K562 (cell line): ENCODE measurements around the gene PID1. TPM values are rescaled to one million over a fixed set of nuclear protein-coding genes. Genes with fewer than 3 reads are reported as not detected.

ENCODE experiments used
- ATAC-seq: fragments of 200-7000 bp; cut with Tn5 transposase; 3 replicates; pipeline ENCODE4 v1.9.1; 2020; ENCODE audit warnings: moderate library complexity
- BruUV-seq: library from RNA; stranded (reverse); fragments of 400-500 nt; replicated peaks from 2 replicates; lab custom pipeline; 2021; lab: Mats Ljungman, UMichigan
- CTCF ChIA-PET: fragments of 300-600 bp; formaldehyde crosslinking; extraction: SDS; loops from one replicate; lab custom pipeline; 2021; ENCODE audit warnings: low intra/inter-chr PET ratio; lab: Yijun Ruan, JAX
- POLR2A ChIA-PET: fragments of 300-600, 350-650 bp; sonication (Branson Sonifier 250); formaldehyde crosslinking; extraction: SDS; loops from one replicate; lab custom pipeline; 2021; ENCODE audit warnings: antibody characterized with exemption, inconsistent platforms; lab: Yijun Ruan, JAX
- DNase-seq, 4 experiments: peaks; one replicate each; pipeline versions ENCODE4 v3.0.0 to v3.0.0-alpha.2; 2011 to 2018; ENCODE audit warnings: low spot score in 3 of 4, mixed read lengths in 3 of 4; ENCODE audit errors: extremely low read depth in 1 of 4
- FAIRE-seq: peaks from 2 replicates; lab custom pipeline; 2011; peaks lifted over from hg19 to GRCh38; lab: Jason Lieb, UNC
- H2AFZ ChIP-seq: 2 replicates; pipeline ENCODE4 v1.6.0; 2011; ENCODE audit warnings: low read depth, low read length, control low read depth, inconsistent platforms
- H3K27ac ChIP-seq: fragments of 200-600 bp; 3 replicates; pipeline ENCODE4 v1.8.0; 2011; ENCODE audit warnings: low read depth, mild to moderate bottlenecking, control low read depth, inconsistent platforms, low read length, moderate library complexity, mixed read lengths; ENCODE audit errors: extremely low read depth
- H3K27me3 ChIP-seq, 2 experiments: fragments of 300-600 bp in 1 of 2; 2 replicates in 1 of 2; 3 replicates in 1 of 2; pipeline versions ENCODE4 v1.6.0 to v1.8.0; 2011; ENCODE audit warnings: inconsistent platforms in 2 of 2, low read length in 2 of 2, mild to moderate bottlenecking in 1 of 2, mixed read lengths in 1 of 2, moderate library complexity in 1 of 2; ENCODE audit not compliant: control insufficient read depth in 2 of 2, insufficient read depth in 2 of 2
- H3K36me3 ChIP-seq: fragments of 300-600 bp; 3 replicates; pipeline ENCODE4 v1.8.0; 2011; ENCODE audit warnings: mild to moderate bottlenecking, low read length, inconsistent platforms; ENCODE audit not compliant: control insufficient read depth, insufficient read depth
- H3K4me1 ChIP-seq, 2 experiments: fragments of 200-600 bp in 1 of 2; replicated peaks in 1 of 2; 2 replicates in 1 of 2; 3 replicates in 1 of 2; pipeline versions ENCODE4 v1.5.1 to v1.8.0; 2011; ENCODE audit warnings: inconsistent platforms in 2 of 2, low read length in 2 of 2, mild to moderate bottlenecking in 1 of 2, mixed read lengths in 1 of 2, moderate library complexity in 1 of 2; ENCODE audit not compliant: control insufficient read depth in 2 of 2, insufficient read depth in 2 of 2
- H3K4me2 ChIP-seq: 2 replicates; pipeline ENCODE4 v1.6.1; 2011; ENCODE audit warnings: low read length, control low read depth, inconsistent platforms, mixed read lengths; ENCODE audit not compliant: insufficient read depth
- H3K4me3 ChIP-seq: fragments of 200-600 bp; sonication (generic), shearing (Covaris generic); 2 replicates; pipeline ENCODE4 v1.5.1; 2016; ENCODE audit warnings: control low read depth, inconsistent platforms
- H3K79me2 ChIP-seq: fragments of 200-600 bp; 3 replicates; pipeline ENCODE4 v1.8.0; 2011; ENCODE audit warnings: low read length, inconsistent platforms; ENCODE audit not compliant: control insufficient read depth, insufficient read depth
- H3K9ac ChIP-seq, 2 experiments: 2 replicates each; pipeline versions ENCODE4 v1.6.0 to v1.6.1; 2011; ENCODE audit warnings: low read depth in 2 of 2, low read length in 2 of 2, control low read depth in 1 of 2, inconsistent platforms in 1 of 2, mild to moderate bottlenecking in 1 of 2, mixed read lengths in 1 of 2; ENCODE audit not compliant: insufficient read depth in 1 of 2
- H3K9me1 ChIP-seq: one replicate; pipeline ENCODE4 v1.6.0; 2011; ENCODE audit warnings: inconsistent platforms, mild to moderate bottlenecking, low read length, moderate library complexity; ENCODE audit not compliant: control insufficient read depth, insufficient read depth
- H3K9me3 ChIP-seq: replicated peaks from 2 replicates; pipeline ENCODE4 v1.5.1; 2011; ENCODE audit warnings: low read depth, low read length, inconsistent platforms; ENCODE audit not compliant: control insufficient read depth, insufficient read depth
- H4K20me1 ChIP-seq: replicated peaks from 2 replicates; pipeline ENCODE4 v1.6.1; 2011; ENCODE audit warnings: low read length, inconsistent platforms, mixed read lengths; ENCODE audit not compliant: control insufficient read depth, insufficient read depth
- DMBX1 ChIP-seq: fragments of 250-450 bp; sonication (Bioruptor Pico); IDR thresholded peaks from 2 replicates; pipeline ENCODE4 v1.8.0; 2022; ENCODE audit warnings: inconsistent platforms, mild to moderate bottlenecking, moderate library complexity, borderline replicate concordance
- DPF2 ChIP-seq: fragments of 450-650 bp; IDR thresholded peaks from 2 replicates; pipeline ENCODE4 v1.6.1; 2016
- EP300 ChIP-seq: IDR thresholded peaks from 2 replicates; pipeline ENCODE4 v1.6.1; 2012; ENCODE audit warnings: low read length, improper control_type of control experiment
- RCOR1 ChIP-seq, 2 experiments: IDR thresholded peaks; 2 replicates each; pipeline ENCODE4 v1.6.1; 2012; ENCODE audit warnings: low read depth in 2 of 2, low read length in 2 of 2, borderline replicate concordance in 1 of 2, improper control_type of control experiment in 1 of 2
- SNRNP70 ChIP-seq: fragments of 200-400 bp; formaldehyde crosslinking; optimal IDR thresholded peaks from 2 replicates; pipeline ENCODE3; 2017; ENCODE audit warnings: low read depth, low read length
- TARDBP ChIP-seq: fragments of 450-650 bp; IDR thresholded peaks from 2 replicates; pipeline ENCODE4 v1.6.1; 2016
- YBX1 ChIP-seq: fragments of 450-650 bp; IDR thresholded peaks from 2 replicates; pipeline ENCODE4 v1.7.1; 2016; ENCODE audit warnings: mild to moderate bottlenecking
- WGBS: fragments of 100-300 bp; shearing (Covaris generic); methylation state at CpG from one replicate; pipeline ENCODE4 v1.1.6; 2016; ENCODE audit warnings: low coverage, mixed read lengths; ENCODE audit not compliant: insufficient coverage; ENCODE audit errors: missing lambda C conversion rate; 5-methylcytosine and 5-hydroxymethylcytosine counted together
- in situ Hi-C: fragments of 300-500 bp; cut with MboI; formaldehyde crosslinking; loops from 4 replicates; pipeline ENCODE4 v1.15.0; 2018; ENCODE audit warnings: inconsistent platforms, mixed read lengths
- intact Hi-C: fragments of 100-400 bp; cut with micrococcal nuclease; formaldehyde crosslinking; loops from 2 replicates; pipeline ENCODE4 v1.14.2; 2022
- polyA plus RNA-seq, 8 experiments: library from polyadenylated mRNA; depleted of rRNA in 4 of 8; stranded (reverse) in 5 of 8; unstranded in 3 of 8; fragments of >200 nt; fragmentation: Nextera tagmentation in 2 of 8; fragmentation: Illumina TruSeq in 1 of 8; extraction: Ambion mirVana in 2 of 8; extraction: Trizol in 1 of 8; gene quantifications; 2 replicates each; pipeline versions ENCODE4 v1.2.1 to v1.2.3, GENCODE V29; 2011 to 2014; ENCODE audit warnings: inconsistent platforms in 1 of 8, missing spikeins in 1 of 8
- total RNA-seq, 7 experiments: library from RNA; depleted of rRNA in 6 of 7; stranded (reverse); fragments of >200 nt in 6 of 7; fragmentation: Illumina TruSeq in 2 of 7; extraction: Trizol in 2 of 7; gene quantifications; 2 replicates each; pipeline versions ENCODE4 v1.2.1 to v1.2.3, GENCODE V29; 2011 to 2021; ENCODE audit warnings: low replicate concordance in 1 of 7
- TF ChIP-seq, protein P1 (sequence below): fragments of 250-450 bp; sonication (Bioruptor Pico); IDR thresholded peaks from 2 replicates; pipeline ENCODE4 v1.8.0; 2021; ENCODE audit warnings: mild to moderate bottlenecking, moderate library complexity

PID1 gene
- total and polyA plus RNA-seq, 9 of the 15 experiments (the other 6 are each of a cell fraction or from before 2014, with no cell fraction given), result not detected

DNA sequence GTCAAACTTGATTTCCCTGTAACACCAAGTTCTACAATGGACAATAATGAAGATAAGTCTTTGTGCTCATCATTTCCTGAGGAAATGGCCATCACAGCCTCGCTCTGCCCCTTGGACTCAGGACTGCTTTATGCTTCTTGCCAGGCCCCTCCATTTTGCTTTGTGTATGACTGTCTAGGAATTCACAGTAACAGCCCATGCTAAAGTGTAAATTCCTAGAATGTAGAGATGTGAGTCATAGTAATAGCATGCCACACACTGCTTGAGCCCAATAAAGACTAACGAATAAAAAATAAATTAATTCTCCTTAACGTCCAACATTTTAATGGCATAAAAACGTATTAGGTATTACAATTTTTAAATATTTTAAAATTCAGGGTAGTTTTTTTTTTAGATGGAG, 226.5 kb downstream of the PID1 start (continued):
- no peak for TF ChIP-seq TARDBP
- TF ChIP-seq, protein P1, sequence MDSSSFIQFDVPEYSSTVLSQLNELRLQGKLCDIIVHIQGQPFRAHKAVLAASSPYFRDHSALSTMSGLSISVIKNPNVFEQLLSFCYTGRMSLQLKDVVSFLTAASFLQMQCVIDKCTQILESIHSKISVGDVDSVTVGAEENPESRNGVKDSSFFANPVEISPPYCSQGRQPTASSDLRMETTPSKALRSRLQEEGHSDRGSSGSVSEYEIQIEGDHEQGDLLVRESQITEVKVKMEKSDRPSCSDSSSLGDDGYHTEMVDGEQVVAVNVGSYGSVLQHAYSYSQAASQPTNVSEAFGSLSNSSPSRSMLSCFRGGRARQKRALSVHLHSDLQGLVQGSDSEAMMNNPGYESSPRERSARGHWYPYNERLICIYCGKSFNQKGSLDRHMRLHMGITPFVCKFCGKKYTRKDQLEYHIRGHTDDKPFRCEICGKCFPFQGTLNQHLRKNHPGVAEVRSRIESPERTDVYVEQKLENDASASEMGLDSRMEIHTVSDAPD (CRISPR knock-in tag), result no peak
- no peak for TF ChIP-seq DPF2
- TF ChIP-seq EP300, result no peak
- TF ChIP-seq YBX1, result no peak

DNA sequence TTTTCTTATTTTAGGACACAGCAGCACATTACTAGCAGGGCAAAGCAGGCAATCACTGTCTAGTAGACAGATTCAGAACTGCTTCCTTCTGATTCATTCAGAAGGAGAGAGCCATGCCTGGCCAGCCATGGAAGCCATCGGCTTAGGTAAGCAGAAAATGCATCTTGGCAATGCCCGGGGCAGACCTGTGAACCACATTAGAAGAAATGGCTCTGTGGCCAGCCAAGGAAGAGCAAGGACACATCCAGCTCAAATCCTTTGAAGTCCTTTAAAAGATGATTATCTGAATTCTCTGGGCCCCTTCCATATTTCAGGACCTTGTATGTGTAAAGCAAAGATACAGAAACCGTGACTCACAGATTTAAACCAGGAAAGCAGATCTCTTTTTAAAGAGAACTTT, 227.4 kb downstream of the PID1 start:
- Histone ChIP-seq H3K9me1 (no peaks in the 10 kb centered on the region), H3K27me3 (no peaks in the 10 kb centered on the region), H3K9me3 (no peaks in the 10 kb centered on the region), H4K20me1 (no peaks in the 10 kb centered on the region), H3K9ac (no peak overlapping the region), H3K79me2 (no peaks in the 10 kb centered on the region), H3K4me2 (no peak overlapping the region), H3K36me3 (no peaks in the 10 kb centered on the region), H3K4me3 (no peak overlapping the region), H3K27ac (no peak overlapping the region), H2AFZ (no peak overlapping the region), H3K4me1 (no peaks in the 10 kb centered on the region)
- TF ChIP-seq SNRNP70 (no peak), DMBX1 (no peak), RCOR1 (IDR thresholded peaks at IDR 0.05; ENCODE audit: borderline replicate concordance in 1 of 2, low read depth in 2 of 2, low read length in 2 of 2) (no peak)
- 0% methylated on average over 3 of the region's 3 CpGs for WGBS
- ChIA-PET POLR2A (no interaction called here), CTCF (no interaction called here)
- DNase-seq (no peak), FAIRE-seq (no peak), ATAC-seq (no peak)
- no TSS peak for BruUV-seq
- intact Hi-C loops (no loop called here), in situ Hi-C loops (no loop called here)
